ENCODE results near the gene GPR4. TPM values are rescaled to one million over a fixed set of nuclear protein-coding genes. Genes with fewer than 3 reads are reported as not detected.

The GPR4 gene
- total RNA-seq = not detected in 2 replicates

DNA sequence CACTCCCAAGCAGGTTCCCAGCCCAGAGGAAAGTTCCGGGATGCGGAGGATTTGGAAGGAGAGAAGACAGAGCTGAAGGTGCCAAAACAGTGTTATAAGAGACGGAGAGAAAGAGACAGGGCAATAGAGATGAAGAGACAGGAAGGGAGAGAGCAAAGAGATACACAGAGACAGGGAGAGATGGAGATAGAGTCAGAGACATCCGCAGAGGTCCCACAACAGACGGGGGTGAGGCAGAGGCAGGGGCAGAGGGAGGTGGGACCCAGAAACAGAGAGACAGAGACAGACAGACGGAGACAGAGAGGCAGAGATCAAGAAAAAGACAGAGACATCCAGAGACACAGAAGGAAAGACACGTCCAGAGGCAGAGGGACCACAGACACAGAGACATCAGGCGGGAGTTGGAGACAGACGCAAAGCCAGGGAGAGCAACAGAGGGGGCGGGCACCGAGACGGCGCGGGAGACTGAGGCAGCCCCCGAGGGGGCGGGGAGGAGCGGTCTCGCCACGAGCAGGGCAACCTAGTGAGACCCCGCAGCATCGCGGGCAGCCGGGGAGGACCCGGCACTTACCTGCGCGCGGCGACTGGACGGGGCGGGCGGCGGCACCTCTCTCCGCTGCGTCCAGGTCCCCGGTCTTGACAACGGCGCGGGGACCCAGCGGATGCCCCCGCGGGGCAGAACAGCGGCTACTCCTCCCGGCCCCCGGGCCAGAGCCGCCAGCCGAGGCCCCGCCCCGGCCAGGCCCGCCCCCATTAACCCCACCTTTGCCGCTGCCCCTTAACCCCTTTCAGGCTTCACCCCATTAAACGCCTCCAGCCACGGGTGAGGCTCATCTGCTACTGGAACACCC, at the start of gene GPR4:
Gene GPR4, minus strand, starts transcription at position 689 of the 851 bp plus-strand sequence. CDS start 10,346 bp downstream, outside the sequence.
- FAIRE-seq (no peak), DNase-seq (ENCODE audit: low read depth) (no peak)
- H3K36me3 ChIP-seq (ENCODE audit: control insufficient read depth, insufficient read depth, low read length) = no peaks in the 10 kb centered on the region
- H3K27me3 ChIP-seq (ENCODE audit: control insufficient read depth, insufficient read depth, low read length) = peaks cover 24% of the 10 kb centered on the region
- TF ChIP-seq, protein P1, sequence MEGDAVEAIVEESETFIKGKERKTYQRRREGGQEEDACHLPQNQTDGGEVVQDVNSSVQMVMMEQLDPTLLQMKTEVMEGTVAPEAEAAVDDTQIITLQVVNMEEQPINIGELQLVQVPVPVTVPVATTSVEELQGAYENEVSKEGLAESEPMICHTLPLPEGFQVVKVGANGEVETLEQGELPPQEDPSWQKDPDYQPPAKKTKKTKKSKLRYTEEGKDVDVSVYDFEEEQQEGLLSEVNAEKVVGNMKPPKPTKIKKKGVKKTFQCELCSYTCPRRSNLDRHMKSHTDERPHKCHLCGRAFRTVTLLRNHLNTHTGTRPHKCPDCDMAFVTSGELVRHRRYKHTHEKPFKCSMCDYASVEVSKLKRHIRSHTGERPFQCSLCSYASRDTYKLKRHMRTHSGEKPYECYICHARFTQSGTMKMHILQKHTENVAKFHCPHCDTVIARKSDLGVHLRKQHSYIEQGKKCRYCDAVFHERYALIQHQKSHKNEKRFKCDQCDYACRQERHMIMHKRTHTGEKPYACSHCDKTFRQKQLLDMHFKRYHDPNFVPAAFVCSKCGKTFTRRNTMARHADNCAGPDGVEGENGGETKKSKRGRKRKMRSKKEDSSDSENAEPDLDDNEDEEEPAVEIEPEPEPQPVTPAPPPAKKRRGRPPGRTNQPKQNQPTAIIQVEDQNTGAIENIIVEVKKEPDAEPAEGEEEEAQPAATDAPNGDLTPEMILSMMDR (IDR thresholded peaks at IDR 0.05; ENCODE audit: insufficient read depth, low read length, severe bottlenecking) = no peak
- no peak within 1 kb of the TSS for H3K4me3 ChIP-seq (ENCODE audit: low read depth, low read length)

DNA sequence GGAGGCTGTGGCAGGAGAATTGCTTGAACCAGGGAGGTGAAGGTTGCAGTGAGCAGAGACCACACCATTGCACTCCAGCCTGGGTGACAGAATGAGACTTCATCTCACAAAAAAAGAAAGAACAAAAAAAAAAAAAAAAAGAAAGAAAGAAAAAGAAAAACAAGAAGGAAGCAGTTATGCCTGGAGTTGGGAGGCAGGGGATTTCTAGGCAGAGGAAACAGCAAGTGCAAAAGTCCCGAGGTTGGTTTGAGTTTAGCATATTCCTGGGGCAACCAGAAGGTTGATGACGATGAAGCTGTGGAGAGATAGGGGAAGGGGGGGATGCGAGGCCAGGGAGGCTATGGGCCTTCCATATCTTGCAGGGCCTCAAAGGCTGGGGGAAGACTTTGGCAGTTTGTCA, 48.7 kb upstream of the GPR4 start:
- H3K36me3 ChIP-seq (ENCODE audit: control insufficient read depth, insufficient read depth, low read length) = no peaks in the 10 kb centered on the region
- no peak overlapping the region for H3K4me3 ChIP-seq (ENCODE audit: low read depth, low read length)
- no peaks in the 10 kb centered on the region for H3K27me3 ChIP-seq (ENCODE audit: control insufficient read depth, insufficient read depth, low read length)
- TF ChIP-seq, protein P1 (IDR thresholded peaks at IDR 0.05; ENCODE audit: insufficient read depth, low read length, severe bottlenecking) = no peak
- DNase-seq (ENCODE audit: low read depth) = no peak
- no peak for FAIRE-seq

DNA sequence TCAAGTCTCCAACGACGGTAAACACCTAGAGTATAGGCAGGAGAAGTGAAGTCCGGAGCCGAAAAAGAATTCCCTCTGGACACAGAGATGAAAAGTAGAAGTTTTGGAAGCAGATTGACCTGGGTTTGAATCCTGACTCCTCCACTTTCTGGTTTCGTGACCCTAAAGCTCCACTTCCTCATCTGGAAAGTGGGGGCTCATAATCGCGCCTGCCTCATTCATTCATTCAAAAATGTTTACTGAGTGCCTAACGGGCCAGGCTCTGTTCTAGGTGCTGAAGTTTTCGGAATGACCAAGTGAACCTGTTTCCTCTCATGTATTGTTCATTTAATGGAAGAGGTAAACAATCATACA, 44.3 kb upstream of the GPR4 start:
- DNase-seq (ENCODE audit: low read depth) (no peak), FAIRE-seq (no peak)
- TF ChIP-seq, protein P1 (IDR thresholded peaks at IDR 0.05; ENCODE audit: insufficient read depth, low read length, severe bottlenecking) = no peak
- Histone ChIP-seq H3K36me3 (ENCODE audit: control insufficient read depth, insufficient read depth, low read length) (no peaks in the 10 kb centered on the region), H3K27me3 (ENCODE audit: control insufficient read depth, insufficient read depth, low read length) (no peaks in the 10 kb centered on the region), H3K4me3 (ENCODE audit: low read depth, low read length) (no peak overlapping the region)

DNA sequence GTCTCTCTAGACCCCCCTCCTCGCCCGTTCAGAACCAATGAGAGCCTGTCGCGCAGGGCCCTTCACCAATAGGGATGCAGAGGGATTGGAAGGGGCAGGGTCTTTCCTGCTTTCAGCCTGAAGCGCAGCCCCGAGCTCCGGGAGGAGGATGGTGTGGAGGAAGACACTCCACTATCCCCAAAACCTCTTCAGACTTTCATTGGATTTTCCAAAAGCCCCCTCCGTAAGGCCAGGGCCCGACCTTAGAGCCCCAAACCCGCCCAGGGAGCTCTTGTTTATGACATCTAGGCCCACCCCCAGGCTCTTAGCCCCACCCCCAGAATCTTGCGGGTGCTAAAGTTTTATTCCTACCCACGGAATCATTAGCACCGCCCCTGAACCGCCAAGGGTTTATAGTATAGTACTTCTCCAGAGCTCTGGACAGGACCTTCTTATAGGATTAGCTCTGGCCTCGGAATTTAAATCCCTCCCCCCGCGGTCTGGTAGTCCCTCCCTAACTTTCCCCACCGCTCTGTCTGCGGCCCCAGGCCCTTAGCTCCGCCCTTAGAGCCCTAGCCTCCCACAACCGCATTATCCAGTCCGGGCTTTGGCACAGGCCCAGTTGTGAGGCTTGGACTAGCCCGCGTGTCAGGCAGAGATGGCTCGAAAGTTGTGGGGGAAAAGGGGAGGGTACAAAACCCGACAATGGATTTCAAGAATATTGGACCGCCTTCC, 43.8 kb upstream of the GPR4 start:
- H3K27me3 ChIP-seq (ENCODE audit: control insufficient read depth, insufficient read depth, low read length) = no peaks in the 10 kb centered on the region
- no peak for FAIRE-seq
- DNase-seq (ENCODE audit: low read depth) = peak; percentile 65
- peak overlapping the region; percentile 28 for H3K4me3 ChIP-seq (ENCODE audit: low read depth, low read length)
- H3K36me3 ChIP-seq (ENCODE audit: control insufficient read depth, insufficient read depth, low read length) = no peaks in the 10 kb centered on the region
- TF ChIP-seq, protein P1 (IDR thresholded peaks at IDR 0.05; ENCODE audit: insufficient read depth, low read length, severe bottlenecking) = no peak

DNA sequence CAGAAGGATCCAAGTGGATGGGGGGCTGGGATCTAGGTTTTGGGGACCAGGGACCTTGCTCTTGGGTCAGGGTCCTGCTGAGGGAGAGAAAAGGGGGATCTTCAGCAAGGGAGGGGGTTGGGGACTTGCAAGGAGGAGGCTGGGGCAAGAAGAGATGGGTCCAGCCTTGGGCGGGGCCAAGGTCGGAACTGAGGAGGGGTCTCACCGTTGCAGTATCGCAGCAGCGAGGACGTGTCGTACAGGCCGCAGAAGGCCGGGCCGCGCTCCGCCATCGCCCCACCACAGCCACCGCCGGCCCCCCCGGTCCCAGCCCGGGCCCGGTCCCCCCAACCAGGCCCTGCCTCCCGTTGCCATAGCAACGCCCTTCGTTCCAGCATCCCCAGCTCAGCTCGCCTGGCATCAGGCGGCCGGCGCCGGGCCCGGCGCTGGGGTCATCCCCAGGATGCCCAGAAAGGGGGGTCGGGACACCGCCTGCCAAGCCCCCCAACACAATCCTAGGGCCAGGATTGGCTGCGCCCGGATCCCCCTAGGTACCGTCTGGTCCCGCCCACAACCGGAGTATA, 43.1 kb upstream of the GPR4 start:
- Histone ChIP-seq H3K36me3 (ENCODE audit: control insufficient read depth, insufficient read depth, low read length) (no peaks in the 10 kb centered on the region), H3K27me3 (ENCODE audit: control insufficient read depth, insufficient read depth, low read length) (no peaks in the 10 kb centered on the region), H3K4me3 (ENCODE audit: low read depth, low read length) (no peak overlapping the region)
- TF ChIP-seq, protein P1 (IDR thresholded peaks at IDR 0.05; ENCODE audit: insufficient read depth, low read length, severe bottlenecking) = no peak
- no peak for FAIRE-seq
- DNase-seq (ENCODE audit: low read depth) = no peak

All from bronchial epithelial cell (primary cell).